WERI-Rb-1 (cell line): Measurements from ENCODE around the gene ELOVL6.
A peak's percentile ranks its signal among the peaks of the same experiment; 100 is the strongest.

Experiments used
- DNase-seq: peaks from one replicate; pipeline ENCODE4 v3.0.0-alpha.2; 2020
- H3K27ac ChIP-seq: fragments of 250-450 bp; sonication (Bioruptor Pico); 2 replicates; pipeline ENCODE4 v1.5.1; 2020; ENCODE audit warnings: mild to moderate bottlenecking, moderate library complexity
- H3K27me3 ChIP-seq: fragments of 250-450 bp; sonication (Bioruptor Pico); 2 replicates; pipeline ENCODE4 v1.5.1; 2021; ENCODE audit warnings: mild to moderate bottlenecking, low read depth, moderate library complexity; ENCODE audit not compliant: insufficient read depth, severe bottlenecking
- H3K36me3 ChIP-seq: fragments of 250-450 bp; sonication (Bioruptor Pico); 2 replicates; pipeline ENCODE4 v1.5.1; 2020; ENCODE audit warnings: mild to moderate bottlenecking, moderate library complexity
- H3K4me3 ChIP-seq: 2 replicates; pipeline ENCODE4 v1.5.1; 2011; ENCODE audit warnings: low read depth, mild to moderate bottlenecking, control low read depth, low read length
- H3K9me3 ChIP-seq: fragments of 250-450 bp; sonication (Bioruptor Pico); 2 replicates; pipeline ENCODE4 v1.5.1; 2021; ENCODE audit warnings: mild to moderate bottlenecking, moderate library complexity; ENCODE audit not compliant: severe bottlenecking
- CTCF ChIP-seq: IDR thresholded peaks from 2 replicates; pipeline ENCODE4 v1.5.1; 2011; ENCODE audit warnings: low read depth, mild to moderate bottlenecking, control low read depth, inconsistent platforms, low read length

The ELOVL6 gene

GRCh38 chr4:110155654-110156053, 42.8 kb downstream of the ELOVL6 start:
- no peaks in the 10 kb centered on the region for H3K27me3 ChIP-seq
- TF ChIP-seq CTCF: no peak
- no peak overlapping the region; the same call in 1 of the 2 replicates for H3K4me3 ChIP-seq
- no peaks in the 10 kb centered on the region for H3K9me3 ChIP-seq
- peak overlapping the region; percentile 30 for H3K27ac ChIP-seq
- DNase-seq: peak; percentile 56
- no peaks in the 10 kb centered on the region for H3K36me3 ChIP-seq

- Histone ChIP-seq H3K4me3 (no peak overlapping the region), H3K36me3 (no peaks in the 10 kb centered on the region), H3K27me3 (no peaks in the 10 kb centered on the region), H3K9me3 (no peaks in the 10 kb centered on the region), H3K27ac (no peak overlapping the region)
- DNase-seq: no peak
- TF ChIP-seq CTCF: no peak
These were observed 43.8 kb downstream of the ELOVL6 start for GRCh38 chr4:110154582-110154981.

DNA sequence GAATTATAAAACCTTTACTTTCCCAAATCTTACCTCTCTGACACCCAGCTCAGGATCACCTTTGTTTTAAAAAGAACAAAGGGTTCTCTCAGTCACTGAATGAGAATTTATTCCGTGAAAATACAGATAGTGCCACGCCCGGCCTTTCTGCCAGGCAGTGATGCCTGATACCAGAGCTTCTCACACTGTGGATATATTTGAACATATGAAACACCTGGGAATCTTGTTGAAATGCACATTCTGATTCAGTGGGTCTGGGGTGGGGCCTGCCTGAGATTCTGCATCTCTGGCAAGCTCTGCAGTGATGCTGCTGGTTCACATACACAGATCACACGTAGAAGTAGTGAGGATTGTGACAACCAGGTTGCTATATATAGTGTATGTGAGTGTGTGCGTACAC, 46.0 kb downstream of the ELOVL6 start:
- no peak for DNase-seq
- TF ChIP-seq CTCF: no peak
- Histone ChIP-seq H3K9me3 (no peaks in the 10 kb centered on the region), H3K36me3 (no peaks in the 10 kb centered on the region), H3K27ac (no peak overlapping the region), H3K4me3 (no peak overlapping the region), H3K27me3 (no peaks in the 10 kb centered on the region)

GRCh38 chr4:110149089-110149488, 49.3 kb downstream of the ELOVL6 start:
- H3K36me3 ChIP-seq: no peaks in the 10 kb centered on the region
- TF ChIP-seq CTCF: no peak

GRCh38 chr4:110142461-110142860, 56.0 kb downstream of the ELOVL6 start:
- H3K9me3 ChIP-seq: no peaks in the 10 kb centered on the region
- H3K4me3 ChIP-seq: no peak overlapping the region
- H3K27ac ChIP-seq: no peak overlapping the region
- no peaks in the 10 kb centered on the region for H3K27me3 ChIP-seq
- no peaks in the 10 kb centered on the region for H3K36me3 ChIP-seq
- no peak for DNase-seq
- no peak for TF ChIP-seq CTCF

More at GRCh38 chr4:110149089-110149488, 49.3 kb downstream of the ELOVL6 start:
- H3K9me3 ChIP-seq: no peaks in the 10 kb centered on the region
- H3K27me3 ChIP-seq: no peaks in the 10 kb centered on the region
- no peak overlapping the region for H3K4me3 ChIP-seq
- no peak overlapping the region for H3K27ac ChIP-seq
- DNase-seq: no peak

- Histone ChIP-seq H3K36me3 (no peaks in the 10 kb centered on the region), H3K27me3 (no peaks in the 10 kb centered on the region), H3K27ac (no peak overlapping the region), H3K9me3 (no peaks in the 10 kb centered on the region), H3K4me3 (no peak overlapping the region)
- no peak for TF ChIP-seq CTCF
- DNase-seq: peak; percentile 74
These were observed 58.6 kb downstream of the ELOVL6 start for GRCh38 chr4:110139815-110140214.
